Tibial nerve (tissue), 4 donors: ENCODE data around the gene KIF20B. TPM values are rescaled to one million over a fixed set of nuclear protein-coding genes. Genes with fewer than 3 reads are reported as not detected.

ENCODE experiments used
- total RNA-seq, 4 donors: library from RNA; depleted of rRNA; stranded (reverse); fragments of >200 nt; gene quantifications; one replicate each; pipeline ENCODE4 v1.1.0, GENCODE V29; 2016

The KIF20B gene
- total RNA-seq, 4 donors from 2014 or later: 1.6 to 4.8 (median 2.3) TPM

Other genes with a start within 250 kb of the KIF20B start
- 10 to 100 TPM; 25.8 to 45.4 (median 42.8) TPM for gene SLC16A12, start 166.0 kb upstream of the KIF20B start, total RNA-seq
- 1 to 10 TPM; 6.3 to 9.6 (median 7.4) TPM for gene PANK1, start 56.3 kb upstream of the KIF20B start, total RNA-seq